ENCODE data around the gene AGPAT3.
A peak's percentile ranks its signal among the peaks of the same experiment; 100 is the strongest.

Gene AGPAT3

DNA sequence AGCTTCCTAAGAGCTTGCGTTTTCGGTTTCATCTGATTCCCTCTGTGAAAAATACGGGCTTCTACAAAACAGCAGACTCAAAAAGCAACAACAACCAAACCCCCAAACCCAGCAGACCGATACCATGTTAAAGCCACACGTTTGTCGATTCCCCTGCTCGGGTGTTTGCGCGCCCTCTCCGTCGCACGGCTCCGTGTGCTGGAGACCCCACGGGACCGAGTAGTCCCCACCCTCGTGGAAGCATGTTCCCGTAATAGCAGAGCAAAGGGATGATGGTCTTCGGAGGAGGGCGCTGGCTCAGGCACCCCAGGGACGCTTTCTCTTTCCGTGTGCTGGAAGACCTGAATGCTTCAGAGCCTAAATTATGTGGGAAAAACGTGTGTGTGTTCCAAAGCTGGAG is 42.7 kb downstream of the AGPAT3 start:
- no peak for DNase-seq (ENCODE audit: low spot score)

DNA sequence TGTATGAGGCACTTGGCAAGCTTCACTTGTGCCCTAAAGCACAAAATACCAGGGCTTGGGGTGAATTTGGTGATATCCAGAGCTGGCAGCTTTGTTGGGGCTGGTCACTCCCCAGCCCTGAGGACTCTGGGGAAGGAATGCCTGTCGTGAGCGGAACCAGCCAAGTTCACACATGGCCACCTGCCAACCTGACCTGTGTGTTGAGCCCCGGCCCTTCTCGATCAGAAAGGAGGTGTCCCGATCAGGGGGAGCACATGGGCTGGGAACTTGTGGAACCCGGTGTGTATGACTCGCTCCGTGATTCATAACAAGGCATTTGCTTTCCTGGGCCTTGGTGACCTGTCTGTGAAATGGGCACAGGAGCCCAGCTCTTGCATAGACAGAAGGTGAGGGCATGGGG is 43.1 kb downstream of the AGPAT3 start:
- no peak for DNase-seq (ENCODE audit: low spot score)

DNA sequence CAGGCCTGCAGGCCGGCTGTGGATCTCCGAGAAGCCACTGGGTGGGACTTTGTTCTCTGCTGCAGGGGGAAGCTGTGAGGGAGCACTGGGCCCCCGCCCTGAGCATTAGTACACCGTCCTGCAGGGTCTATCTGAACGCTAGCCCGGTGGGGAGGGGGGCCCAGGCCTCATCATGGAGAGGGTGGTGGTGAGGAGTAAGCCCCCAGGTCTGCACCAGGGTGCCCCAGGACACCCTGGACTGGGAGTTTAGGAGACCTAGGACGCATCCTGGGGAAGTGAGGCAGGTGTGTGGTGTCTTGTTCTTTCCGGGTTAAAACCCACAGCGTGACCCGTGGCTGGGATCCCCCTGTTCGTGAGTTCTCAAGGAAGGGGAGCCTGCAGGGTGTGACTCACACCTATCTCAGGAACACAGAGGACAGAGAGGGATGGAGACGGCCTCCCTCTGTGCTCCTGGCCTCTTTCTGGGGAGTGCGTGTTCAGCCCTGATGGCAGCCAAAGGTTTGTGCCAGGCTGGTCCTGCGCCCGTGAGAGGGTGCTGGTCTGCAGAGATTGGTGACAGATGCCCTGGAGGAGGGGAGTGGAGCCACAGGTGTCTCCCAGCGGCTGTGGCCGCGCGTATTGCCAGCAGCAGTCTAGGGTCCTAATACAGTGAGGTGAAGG is 44.8 kb downstream of the AGPAT3 start:
- DNase-seq (ENCODE audit: low spot score): no peak

DNA sequence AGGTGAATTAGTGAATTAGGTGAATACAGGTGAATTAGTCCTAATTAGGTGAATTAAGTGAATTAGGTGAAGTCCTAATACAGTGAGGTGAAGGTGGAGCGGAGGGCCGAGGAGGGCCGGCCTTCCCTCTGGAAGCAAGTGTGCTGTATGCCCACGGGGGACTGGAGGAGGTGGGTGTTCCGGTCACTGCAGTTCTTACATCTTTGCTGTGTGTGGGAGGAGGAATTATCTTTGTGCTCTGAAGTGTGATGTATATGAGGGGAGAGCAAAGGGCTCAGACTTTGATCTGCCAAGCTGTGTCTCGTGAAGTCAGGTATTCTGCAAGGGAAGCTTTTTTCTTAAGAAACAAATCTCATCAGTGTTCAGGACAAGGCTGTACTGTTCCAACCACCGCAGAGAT is 45.4 kb downstream of the AGPAT3 start:
- DNase-seq (ENCODE audit: low spot score): no peak

DNA sequence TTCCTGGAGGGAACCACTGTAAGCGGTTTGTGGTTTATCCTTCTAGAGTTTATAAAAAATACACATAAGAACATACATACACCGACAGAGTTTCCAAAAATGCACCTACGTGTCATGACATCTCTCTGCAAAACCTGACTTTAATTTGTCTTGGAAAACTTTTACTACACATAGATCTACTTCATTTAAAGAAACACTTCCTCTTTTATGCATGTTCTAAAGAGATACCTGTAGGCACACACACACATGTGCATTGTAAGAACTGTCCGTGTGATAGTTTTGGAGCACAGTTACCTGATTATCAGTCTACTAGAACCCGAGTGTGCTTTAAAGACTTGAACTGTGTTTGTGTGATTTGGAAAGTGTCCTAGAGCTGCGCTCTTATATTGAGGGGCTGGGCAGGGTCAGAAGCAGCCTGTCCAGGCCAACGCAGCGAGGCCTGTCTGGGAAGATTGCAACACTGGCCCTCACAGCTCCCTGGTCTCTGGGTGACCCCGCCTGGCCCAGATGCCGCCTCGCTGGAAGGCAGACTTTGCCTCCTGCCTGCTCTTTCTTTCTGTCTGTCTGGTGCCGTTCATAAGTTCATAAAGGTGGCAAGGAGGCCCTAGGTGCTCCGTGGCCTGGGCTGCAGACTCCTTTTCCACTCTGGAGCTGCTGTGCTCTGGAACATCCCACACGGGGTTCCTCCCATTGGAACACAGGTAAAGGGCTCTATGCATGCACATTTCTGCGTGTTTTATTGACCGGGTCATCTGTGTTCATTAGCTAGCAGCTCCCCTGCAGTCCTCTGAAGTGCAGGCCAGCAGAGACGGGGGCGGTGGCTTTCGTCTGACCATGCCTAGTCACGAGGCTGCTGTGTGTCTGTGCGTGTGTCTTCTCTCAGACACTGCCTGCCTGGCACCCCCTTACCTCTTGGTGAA is 46.3 kb downstream of the AGPAT3 start:
- DNase-seq (ENCODE audit: low spot score): peak; percentile 81

DNA sequence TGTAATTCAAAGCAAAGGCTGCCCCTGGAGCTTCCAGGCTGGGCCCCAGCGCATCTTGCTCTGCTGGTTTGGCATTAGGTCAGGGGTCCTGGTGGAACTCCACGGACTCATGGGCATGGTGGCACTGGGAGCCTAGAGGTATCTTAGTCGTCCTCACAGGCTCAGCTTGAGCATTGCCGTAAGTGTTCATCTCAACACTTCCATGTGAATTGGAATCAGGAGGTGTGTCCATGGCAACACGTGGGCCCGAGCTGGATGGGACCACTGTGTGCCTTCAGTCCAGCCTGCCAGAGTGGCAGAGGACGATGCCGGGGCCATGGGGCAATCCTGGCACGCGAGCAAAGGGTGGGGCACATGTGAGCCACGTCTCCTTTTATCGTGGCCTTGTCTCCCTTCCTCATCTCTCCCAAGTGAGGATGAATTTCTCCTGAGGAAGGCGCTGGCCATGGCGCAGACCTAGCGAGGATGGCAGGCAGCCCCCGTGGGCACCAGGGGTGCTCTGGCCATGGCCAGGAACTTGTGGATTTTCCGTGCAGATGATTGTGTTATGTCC is 47.0 kb downstream of the AGPAT3 start:
- DNase-seq (ENCODE audit: low spot score): no peak

DNA sequence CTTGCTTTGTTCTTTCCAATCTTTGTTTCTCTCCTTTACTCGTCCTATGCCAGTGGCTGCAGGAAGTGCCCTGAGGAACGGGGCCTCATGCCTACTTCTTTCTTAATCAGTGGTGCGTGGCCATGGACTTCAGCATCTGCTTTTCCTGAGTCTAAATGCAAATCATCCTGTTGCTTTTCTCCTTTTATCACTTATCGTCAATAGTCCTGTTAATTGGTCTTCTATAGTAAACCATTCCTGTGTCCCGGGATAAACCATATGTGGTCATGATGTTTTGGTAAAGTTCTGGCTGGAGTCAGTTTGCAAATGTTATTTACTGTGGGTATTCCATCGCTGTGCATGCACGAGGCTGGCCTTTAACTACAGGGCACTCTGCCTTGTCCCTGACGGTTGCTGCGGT is 47.5 kb downstream of the AGPAT3 start:
- no peak for DNase-seq (ENCODE audit: low spot score)

DNA sequence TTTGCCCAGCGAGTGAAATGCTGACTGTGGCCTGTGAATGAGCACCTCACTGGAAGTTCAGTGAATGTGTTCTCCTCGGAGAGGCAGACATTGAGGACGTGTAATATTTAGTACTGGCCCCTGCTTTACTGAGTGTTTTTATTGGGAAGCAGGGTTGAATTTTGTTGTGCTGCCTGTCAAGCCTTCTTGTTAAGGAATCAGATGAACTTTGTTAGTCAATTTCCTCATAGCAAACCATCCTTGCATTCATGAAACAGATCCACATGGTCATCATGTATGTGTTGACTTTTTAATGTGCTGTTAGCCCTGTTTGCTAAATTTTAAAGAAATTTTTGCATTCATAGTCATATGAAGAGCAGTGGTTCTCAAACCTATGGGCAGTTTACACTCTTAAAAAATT is 47.9 kb downstream of the AGPAT3 start:
- no peak for DNase-seq (ENCODE audit: low spot score)

DNA sequence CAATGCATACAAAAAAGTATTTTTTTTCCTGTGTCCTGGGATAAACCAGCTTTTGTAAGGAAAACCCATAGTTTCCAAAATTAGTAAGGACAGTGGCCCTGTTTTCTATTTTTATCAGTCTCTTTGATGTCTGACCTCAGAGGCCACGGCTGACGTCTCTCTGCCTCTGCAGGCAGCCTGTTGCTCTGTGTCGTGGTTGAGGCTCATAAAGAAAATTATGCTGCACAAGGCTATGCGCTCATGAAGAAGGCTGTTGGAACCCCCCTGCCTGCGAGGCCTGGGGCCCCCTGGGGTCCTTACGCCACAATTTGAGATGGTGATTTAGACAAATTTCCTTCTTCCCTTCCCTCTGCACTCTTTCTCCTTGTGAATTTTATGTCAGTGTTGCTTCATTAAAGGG is 48.9 kb downstream of the AGPAT3 start:
- no peak for DNase-seq (ENCODE audit: low spot score)

DNA sequence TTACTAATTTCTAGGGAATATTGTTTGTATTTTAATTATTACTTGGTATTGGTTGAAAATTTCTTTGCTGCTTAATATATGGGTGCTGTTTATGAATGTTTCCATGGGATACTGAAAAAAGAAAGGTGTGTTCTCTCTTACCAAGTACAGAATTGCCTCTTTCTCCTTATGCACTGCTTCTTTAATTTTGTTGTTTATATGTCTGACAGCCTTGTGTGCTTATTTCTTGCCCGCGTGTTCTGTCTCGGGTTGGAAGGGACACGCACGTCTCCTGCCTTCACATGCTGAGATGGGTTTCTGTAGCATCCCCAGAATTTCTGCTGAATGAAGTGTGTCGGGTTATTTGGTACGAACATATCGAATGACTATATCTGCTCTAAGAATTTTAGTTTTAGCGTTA is 51.1 kb downstream of the AGPAT3 start:
- DNase-seq (ENCODE audit: low spot score): no peak

DNA sequence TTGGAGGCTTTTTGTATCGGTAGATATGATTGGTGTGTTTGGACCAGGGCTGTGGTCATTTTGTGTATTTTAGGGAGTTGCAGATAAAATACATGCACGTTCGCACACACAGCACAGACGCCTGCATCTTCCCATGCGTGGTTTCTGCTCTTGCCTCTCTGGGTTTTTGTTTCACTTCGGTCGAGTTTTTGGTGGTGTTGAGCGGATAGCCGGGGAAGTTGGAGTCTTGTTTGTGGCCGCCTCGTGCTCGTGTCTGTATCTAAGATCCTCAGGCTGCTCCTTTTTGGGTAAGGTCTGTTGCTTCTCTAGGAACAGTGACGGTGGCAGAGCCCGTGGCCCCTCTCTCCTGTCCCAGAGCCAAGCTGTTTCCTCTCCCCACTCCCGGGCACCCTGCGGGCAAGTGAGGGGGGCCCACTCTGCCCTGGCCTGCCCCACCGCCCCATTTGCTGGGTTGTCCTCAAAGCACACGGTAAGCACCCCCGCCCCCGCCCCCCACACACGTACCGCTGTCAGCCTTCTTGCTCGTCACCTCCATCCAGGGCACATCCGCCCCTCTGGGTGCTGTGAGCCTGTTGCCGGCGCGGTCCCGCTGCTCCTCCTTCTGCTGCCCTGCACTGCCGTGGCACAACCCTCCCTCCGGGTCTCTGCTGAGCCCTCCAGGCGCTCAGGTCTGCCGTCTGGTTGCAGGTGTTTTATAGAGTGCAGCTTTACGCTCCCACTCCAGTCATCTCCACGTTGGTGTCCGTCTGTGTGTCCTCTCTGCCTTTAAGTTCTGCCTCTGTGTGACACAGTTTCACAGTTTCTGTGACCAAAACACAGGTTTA is 51.9 kb downstream of the AGPAT3 start:
- DNase-seq (ENCODE audit: low spot score): no peak

DNA sequence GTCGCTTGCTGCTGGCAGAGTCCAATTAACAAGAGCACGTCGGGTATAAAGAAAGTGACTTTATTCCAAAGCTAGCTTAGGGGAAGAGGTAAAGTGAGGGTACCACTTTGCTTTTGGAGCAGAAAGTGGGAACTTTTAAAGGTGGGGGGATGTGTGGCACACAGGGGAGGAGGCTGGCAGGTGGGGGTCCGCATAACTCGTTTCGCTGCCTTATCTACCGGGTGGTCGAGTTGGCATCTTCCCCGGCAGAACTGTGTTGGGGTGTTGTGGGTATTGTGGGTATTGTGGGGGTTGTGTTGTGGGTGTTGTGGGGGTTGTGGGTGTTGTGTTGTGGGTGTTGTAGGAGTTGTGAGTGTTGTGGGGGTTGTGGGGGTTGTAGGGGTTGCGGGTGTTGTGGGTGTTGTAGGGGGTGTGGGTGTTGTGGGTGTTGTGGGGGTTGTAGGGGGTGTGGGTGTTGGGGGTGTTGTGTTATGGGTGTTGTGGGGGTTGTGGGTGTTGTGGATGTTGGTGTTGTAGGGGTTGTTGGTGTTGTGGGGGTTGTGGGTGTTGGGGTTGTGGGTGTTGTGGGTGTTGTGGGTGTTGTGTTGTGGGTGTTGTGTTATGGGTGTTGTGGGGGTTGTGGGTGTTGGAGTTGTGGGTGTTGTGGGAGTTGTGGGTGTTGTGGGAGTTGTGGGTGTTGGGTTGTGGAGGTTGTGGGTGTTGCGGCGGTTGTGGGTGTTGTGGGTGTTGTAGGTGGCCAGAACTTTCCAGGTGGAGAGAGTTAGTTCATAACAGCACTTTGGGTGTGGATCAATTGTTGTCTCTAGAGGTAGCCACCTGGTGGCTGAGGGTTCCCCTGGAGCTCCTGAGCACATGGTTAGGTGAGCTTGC is 52.7 kb downstream of the AGPAT3 start:
- no peak for DNase-seq (ENCODE audit: low spot score)

DNA sequence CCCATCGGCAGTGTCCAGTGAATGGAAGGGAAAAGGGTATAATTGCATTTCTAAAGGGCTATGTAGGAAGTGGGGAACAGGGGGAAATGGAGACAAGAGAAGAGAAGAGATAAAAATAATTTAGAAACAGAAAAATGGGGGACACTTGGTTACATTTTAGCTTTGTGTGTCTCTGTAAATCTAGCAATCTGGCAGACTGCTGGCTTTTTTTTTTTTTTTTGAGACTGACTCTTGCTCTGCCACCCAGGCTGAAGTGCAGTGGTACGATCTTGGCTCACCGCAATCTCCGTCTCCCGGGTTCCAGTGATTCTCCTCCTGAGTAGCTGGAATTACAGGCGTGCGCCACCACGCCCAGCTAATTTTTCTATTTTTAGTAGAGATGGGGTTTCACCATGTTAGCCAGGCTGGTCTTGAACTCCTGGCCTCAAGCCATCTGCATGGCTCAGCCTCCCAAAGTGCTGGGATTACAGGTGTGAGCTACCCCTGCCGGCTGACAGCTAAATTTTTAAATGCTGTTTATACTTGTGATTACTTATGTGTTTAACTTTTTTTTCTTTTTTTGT is 53.4 kb downstream of the AGPAT3 start:
- DNase-seq (ENCODE audit: low spot score): no peak

DNA sequence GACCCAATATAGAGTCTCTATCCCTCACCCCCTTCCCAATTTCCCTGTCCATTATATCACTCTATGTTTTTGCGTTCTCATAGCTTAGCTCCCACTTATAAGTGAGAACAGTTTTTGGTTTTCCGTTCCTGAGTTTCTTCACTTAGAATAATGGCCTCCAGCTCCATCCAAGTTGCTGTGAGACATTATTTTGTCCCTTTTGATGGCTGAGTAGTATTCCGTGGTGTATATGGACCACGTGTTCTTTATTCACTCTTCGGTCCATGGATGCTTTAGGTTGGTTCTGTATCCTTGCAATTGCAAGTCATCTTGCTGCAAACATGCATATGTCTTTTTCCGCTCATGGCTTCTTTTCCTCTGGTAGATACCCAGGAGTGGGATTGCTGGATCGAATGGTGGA is 54.3 kb downstream of the AGPAT3 start:
- DNase-seq (ENCODE audit: low spot score): no peak

DNA sequence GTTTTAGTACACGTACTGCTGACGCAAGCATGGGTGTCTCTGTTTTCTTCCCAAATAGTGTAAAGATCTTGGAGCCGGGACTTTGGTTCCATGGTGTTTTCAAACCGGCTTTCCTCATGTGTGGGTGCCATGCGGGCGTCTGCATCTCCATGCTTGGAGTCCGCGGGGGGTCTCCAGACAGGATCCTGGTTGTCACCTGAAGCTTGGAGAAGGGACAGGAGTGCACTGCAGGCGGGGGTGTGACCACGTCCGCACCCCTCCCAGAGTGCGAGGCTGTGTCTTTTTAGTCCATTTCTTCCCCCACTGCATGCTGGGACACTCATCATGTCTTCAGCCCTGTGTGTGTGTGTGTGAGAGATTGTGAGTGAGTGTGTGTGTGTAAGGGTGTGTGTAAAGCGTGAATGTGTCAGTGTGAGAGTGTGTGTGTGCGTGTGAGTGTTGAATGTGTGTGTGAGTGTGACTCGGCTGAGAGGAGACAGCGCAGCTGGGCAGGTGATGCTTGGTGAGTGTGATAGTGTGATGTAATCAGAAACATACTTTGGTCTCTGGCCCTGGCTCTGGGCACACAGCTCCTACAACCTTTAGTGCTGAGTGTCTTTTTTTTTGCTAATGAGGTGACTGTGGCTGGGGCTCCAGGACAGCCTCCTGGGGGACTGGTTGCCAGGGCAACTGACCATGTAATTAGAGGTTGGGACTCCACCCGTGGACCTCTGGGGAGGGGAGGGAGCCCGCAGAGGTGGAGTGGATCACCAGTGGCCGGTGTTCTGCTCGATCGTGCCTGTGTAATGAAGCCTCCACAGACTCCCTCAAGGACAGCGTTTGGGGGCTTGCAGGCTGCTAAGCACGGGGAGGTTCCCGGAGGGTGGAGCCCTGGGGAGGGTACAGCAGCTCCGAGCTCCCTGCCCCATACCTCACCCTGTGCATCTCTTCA is 55.1 kb downstream of the AGPAT3 start:
- no peak for DNase-seq (ENCODE audit: low spot score)

DNA sequence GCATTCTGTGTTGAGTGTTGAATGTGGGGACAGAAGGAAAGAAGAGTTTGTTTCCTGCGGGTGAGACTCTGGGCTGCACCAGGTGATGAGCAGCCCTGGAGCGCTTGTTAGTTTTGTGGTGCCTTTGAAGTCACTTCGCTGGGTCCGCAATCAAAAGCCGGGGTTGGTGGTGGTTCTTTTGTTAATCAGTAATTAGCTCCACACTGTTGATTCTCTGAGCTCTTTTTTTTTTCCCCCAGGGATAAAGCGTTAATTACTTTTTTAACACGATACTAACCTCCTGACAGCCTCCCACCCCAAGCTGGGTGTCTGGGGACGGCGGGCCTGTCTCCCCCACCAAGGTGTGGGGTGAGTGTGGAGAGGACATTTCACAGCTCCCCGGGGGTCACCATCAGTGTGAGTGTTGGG is 56.6 kb downstream of the AGPAT3 start:
- DNase-seq (ENCODE audit: low spot score): no peak

DNA sequence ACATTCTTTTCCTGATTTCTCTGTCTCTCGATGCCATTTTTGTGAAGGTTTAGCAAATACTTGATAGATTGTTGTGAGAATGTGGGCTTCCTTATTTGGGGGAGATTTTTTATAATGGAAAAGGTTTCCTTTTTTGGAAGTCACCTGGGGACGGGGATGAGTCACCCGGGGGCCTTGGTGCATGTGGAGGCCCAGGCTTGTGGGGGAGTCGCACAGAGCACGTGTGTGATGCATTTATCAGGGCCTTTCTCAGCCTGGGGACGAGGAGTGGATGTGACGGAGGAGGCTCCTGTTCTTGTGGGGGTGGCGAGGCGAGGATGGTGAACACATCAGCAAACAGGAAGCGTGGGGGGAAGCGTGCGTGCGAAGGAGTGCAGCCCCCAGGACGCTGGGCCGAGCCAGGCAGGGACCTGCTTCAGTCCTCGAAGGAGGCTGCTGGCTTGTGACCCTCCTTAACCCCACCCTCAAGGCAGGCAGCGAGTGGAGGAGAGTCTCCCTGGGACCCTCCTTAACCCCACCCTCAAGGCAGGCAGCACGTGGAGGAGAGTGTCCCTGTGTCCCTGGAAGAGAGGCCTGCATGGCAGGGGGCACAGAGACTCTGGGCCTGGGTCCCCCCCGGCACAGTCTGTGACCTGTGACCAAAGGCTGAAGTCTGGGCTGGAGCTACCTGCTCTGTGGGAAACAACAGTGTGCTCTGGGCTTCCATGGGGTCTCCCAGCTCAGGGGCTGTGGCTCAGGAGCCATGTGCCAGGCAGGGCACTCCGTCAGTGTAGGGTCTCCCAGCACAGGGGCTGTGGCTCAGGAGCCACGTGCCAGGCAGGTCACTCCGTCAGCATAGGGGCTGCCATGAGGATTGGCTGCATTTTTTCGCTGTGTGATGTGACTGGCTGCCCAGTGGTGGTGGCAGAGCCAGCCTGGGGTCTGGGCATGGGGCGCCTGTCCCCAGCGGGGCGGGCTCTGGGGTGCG is 57.2 kb downstream of the AGPAT3 start:
- DNase-seq (ENCODE audit: low spot score): no peak

DNA sequence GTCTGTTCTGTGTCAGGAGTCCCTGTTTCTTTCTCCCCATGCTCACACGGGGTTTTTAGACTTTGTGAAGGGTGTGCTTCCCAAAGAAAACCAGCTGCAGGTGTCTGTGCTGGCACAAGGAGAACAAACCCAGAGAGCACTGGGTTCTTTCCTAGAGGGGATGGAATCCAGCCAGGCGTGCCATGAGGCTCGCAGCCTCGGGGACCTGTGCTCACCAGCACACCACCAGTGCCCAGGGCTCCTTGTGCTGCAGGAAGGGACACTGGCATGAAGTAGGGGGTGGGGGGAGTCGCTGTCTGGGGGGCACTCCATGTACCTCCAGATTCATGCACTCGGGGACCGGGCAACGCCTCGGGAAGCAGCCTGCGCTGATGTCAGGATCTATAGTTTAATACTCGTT is 57.9 kb downstream of the AGPAT3 start:
- no peak for DNase-seq (ENCODE audit: low spot score)

DNA sequence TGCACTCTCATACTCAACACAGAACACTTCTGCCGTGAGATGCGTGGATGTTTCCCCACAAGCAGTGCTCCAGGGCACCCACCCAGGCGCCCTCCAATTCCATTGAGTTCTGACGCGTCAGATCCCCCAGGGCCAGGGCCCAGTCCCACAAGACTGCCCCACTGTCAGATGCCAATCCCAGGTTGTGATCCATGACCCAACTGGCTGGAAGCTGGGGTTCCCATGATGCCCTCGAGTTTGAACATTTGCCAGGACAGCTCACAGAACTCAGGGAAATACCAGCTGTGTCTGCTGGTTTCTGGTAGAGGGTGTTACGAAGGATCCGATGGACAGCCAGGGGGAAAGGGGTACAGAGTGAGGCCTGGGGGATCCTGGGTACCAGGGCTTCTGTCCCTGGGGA is 58.4 kb downstream of the AGPAT3 start:
- DNase-seq (ENCODE audit: low spot score): no peak
